Measurements from ENCODE around the gene MMP7.

Gene MMP7

GRCh38 chr11:102493524-102493923, 37.0 kb downstream of the MMP7 start:
- DNase-seq, result no peak

DNA sequence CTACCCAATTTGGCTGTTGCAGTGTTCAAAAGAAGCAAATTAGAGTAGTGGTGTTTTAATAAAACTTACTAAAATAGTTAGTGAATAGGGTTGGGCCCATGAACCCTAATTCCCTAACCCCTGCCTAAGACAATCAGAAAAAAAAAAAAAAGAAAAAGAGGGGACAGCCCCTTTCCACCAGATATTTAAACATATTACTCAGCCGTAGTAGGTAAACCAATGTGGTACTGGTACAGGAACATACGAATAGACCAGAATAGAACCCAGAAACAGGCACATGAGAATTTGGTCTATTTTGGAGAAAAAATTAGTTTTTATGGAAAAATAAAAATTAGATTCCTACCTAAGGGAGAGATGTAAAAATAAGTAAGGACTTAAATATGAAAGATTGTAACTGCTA, 38.6 kb downstream of the MMP7 start:
- DNase-seq, result no peak

GRCh38 chr11:102489186-102490145, 41.1 kb downstream of the MMP7 start:
- no peak for DNase-seq

GRCh38 chr11:102488208-102488607, 42.3 kb downstream of the MMP7 start:
- no peak for DNase-seq

DNA sequence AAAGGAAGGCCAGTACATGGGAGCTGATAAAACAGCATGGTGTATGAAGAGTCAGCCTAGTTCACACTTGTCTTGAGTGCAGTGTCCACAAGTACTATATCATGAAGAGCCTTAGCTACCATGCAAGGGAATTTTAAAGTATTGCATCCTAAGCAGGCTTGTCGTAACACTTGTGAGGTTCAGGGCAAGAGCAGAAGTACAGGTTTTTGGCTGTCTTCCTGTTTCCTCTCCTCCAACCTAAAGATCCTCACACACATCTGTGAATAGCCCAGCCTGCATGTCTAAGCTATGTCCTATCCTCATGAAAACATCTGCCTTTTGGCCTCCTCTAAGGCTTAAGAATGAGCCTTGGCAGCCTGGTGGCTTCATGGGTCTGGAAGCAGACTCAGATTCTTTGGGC, 43.3 kb downstream of the MMP7 start:
- no peak for DNase-seq

DNA sequence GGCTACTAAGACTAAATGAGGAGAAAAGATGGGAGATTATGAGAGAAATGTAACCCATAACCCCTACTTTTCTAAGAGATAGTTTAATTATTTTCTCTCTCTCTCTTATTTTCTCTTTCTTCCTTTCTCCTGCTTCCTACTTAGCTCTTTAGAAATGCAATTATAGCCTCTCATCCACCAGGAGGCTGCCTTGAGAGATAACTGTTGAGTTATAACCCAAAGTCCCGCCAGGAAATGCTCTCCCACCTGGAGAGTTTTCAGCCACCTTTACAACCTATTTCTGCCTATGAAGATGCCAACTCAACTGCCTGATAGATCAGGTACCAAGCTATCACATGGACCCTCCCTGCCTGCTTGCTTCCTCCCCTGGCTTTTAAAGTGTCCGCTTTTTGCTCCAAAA, 44.0 kb downstream of the MMP7 start:
- DNase-seq, result no peak

GRCh38 chr11:102485095-102485722, 45.3 kb downstream of the MMP7 start:
- DNase-seq, result no peak

DNA sequence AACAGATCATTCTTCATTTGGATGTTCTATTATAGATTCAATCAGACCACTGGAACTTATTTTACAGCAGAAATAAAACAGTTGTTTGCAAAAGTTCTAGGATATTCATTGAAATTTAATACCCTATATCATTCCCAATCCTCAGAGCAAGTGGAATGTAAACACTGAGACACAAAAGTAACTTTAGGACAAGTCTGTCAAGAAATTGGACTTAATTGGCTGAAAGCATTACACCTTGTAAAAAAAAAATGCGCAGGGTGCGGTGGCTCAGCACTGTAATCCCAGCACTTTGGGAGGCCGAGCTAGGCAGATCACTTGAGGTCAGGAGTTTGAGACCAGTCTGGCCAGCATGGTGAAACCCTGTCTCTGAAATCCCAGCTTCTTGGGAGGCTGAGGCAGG, 48.1 kb downstream of the MMP7 start:
- no peak for DNase-seq

DNA sequence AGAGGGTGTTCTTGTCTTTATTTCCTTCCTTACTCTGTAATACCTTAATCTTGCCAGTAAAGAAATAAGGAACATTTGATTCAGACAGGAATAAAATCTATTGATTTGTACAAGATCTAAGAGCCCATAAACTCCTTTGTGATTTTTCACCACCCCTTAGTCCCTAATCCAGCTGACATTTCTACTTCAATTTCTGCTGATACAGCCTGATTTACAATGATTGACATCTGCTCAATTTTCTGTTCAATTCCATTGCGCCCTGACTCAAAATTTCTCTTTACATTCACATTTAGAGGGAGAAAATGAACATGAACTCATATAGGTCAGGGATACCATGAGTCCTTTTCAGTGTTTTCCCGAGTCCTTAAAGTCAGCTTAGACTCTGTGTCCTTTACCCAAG, 50.8 kb downstream of the MMP7 start:
- DNase-seq, result no peak

DNA sequence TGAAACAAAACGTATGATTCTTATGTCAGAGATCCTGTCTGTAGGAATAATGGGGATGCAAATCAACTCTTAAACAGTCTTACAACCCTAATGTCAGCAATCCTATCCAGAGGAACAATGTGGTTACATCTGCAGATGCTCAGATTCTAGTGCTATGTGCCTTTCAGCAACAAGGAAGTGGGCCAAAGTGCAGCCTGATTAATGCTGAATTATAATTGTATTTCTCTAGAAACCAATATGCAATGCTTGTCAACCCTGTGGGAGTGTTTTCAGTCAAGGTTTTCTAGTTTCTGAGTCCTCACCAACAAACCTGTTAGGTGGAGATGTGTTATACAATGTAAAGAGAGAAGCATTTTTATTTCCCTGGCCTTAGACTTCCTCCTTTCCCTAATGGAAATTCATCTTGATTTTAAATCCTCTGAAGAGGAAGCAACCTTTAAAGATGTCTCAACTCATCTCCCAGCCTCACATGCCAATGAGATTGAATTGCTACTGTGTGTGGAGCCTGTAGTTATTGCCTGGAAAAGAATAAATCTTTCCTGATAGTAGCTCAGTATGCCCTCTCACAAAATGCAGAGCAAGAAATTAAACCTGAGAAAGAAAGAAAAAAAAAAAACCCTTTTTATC, 51.8 kb downstream of the MMP7 start:
- no peak for DNase-seq

DNA sequence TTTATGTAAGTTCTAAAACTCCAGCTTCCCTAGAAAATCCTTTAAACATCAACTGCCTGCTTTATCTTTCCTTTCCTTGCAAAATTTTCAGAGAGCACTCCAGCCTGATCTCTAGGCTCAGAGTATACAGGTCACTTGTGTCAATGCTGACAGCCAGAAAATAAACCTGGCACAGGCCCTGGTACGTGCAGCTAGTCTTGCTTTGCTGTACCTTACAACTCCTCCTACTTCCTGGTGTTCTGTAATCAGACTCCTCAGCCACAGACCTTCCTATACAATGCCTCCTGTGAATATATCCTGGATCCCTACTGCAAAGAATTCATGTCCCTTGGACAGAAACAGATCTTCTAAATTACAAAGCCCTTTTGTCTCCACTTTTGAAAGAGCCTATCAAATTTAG, 53.7 kb downstream of the MMP7 start:
- no peak for DNase-seq

- DNase-seq, result no peak
Observed at GRCh38 chr11:102476069-102476468, 54.5 kb downstream of the MMP7 start.

DNA sequence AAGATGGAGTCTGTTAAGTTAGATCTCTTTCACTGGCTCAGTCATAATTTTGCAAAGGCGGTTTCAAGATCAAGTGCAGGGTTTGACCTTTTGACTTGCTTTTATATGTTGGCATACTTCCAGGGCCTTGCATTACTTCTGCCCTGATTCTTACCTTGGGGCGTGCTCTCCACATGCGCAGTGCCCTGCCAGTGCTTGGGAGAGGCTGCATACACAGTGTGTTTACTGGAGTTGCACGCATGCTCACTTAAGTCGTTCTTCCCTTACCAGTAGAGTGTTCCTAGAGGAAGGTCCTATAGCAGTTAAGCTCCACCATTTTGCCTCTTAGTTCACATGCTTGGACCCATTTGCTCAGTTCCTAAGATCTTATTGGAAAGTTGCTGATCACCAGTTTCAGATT, 57.0 kb downstream of the MMP7 start:
- DNase-seq, result no peak

DNA sequence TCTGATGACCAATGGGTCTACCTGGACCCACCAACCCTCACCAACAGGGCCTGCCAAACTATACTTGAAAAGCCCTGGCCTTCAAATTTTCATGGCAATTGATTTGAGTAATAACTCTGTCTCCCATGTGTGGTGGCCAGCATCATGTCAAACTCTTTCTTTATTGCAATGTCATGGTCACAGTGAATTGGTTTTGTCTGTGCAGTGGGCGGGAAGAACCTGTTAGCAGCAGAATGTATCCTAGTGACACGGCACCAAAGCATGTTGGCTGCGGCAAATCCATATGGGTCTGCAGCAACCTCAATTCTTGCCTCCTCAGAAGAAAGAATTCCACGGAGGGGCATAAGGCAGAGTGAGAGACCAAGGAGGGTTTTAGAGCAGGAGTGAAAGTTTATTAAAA, 58.4 kb downstream of the MMP7 start:
- no peak for DNase-seq

DNA sequence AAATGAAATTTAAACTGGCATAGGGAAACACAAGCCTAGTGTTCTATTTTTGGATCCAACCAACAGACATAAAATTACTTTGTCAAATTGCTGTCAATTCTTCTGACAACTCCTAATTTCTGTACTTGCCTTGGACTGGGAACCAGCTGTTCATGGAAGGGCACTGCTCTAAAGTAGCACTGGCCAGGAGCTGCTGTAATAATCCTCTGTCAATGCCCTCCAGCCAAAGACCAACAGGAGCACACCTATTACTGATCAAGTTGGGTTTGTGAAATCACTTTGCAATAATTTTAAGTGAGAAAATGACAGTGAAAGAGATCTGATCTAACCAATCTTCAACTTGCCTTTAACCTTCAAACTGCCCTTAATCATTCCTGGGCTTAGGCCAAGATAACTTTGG, 59.1 kb downstream of the MMP7 start:
- DNase-seq, result no peak
